HEK293 (cell line): Measurements from ENCODE around the gene KRI1.
"Not testable (repeated sequence)": the region's sequence is repeated elsewhere in the genome, so short reads cannot be mapped to it uniquely, and the experiment has no call there.

Experiments
- CTCF ChIA-PET: fragments of 350-600 bp; formaldehyde crosslinking; extraction: SDS; loops from one replicate; lab custom pipeline; 2021; ENCODE audit warnings: antibody characterized with exemption; lab: Yijun Ruan, JAX
- POLR2A ChIA-PET: fragments of 300-600 bp; formaldehyde crosslinking; extraction: SDS; loops from one replicate; lab custom pipeline; 2020; ENCODE audit warnings: antibody characterized with exemption, inconsistent platforms; lab: Yijun Ruan, JAX
- H3K27ac ChIP-seq: fragments of 200-500 bp; sonication (Bioruptor generic); 2 replicates; pipeline ENCODE4 v1.5.1; 2014; ENCODE audit warnings: low read depth, low read length, control low read depth, inconsistent platforms; ENCODE audit errors: extremely low read depth
- H3K36me3 ChIP-seq, 2 experiments: fragments of 200-500 bp in 1 of 2; sonication (Bioruptor generic) in 1 of 2; 1 replicate in 1 of 2; 2 replicates in 1 of 2; pipeline ENCODE4 v1.5.1; 2014 to 2017; ENCODE audit warnings: inconsistent platforms in 2 of 2, low read length in 2 of 2; ENCODE audit not compliant: control insufficient read depth in 2 of 2, insufficient read depth in 1 of 2
- H3K4me1 ChIP-seq: fragments of 200-500 bp; sonication (Bioruptor generic); 2 replicates; pipeline ENCODE4 v1.5.1; 2014; ENCODE audit warnings: mild to moderate bottlenecking, low read length, inconsistent platforms; ENCODE audit not compliant: control insufficient read depth, insufficient read depth
- H3K4me3 ChIP-seq: 2 replicates; pipeline ENCODE4 v1.5.1; 2011; ENCODE audit warnings: low read depth, mild to moderate bottlenecking, control low read depth, low read length, moderate library complexity
- H3K9me3 ChIP-seq: fragments of 200-500 bp; sonication (Bioruptor generic); 2 replicates; pipeline ENCODE4 v1.5.1; 2014; ENCODE audit warnings: low read depth, low read length, inconsistent platforms; ENCODE audit not compliant: control insufficient read depth, insufficient read depth
- BCL6B ChIP-seq: fragments of 450-650 bp; formaldehyde crosslinking; IDR thresholded peaks from 2 replicates; pipeline ENCODE4 v1.5.1; 2017; ENCODE audit warnings: missing biosample characterization, missing genetic modification characterization
- ELK4 ChIP-seq: IDR thresholded peaks from 2 replicates; pipeline ENCODE4 v1.6.1; 2011; ENCODE audit warnings: mild to moderate bottlenecking, low read depth, low read length, borderline replicate concordance
- HIC1 ChIP-seq: fragments of 450-650 bp; formaldehyde crosslinking; IDR thresholded peaks from 2 replicates; pipeline ENCODE4 v1.5.1; 2016; ENCODE audit warnings: missing biosample characterization, missing genetic modification characterization
- KLF7 ChIP-seq: fragments of 450-650 bp; formaldehyde crosslinking; IDR thresholded peaks from 2 replicates; pipeline ENCODE4 v1.5.1; 2016; ENCODE audit warnings: missing biosample characterization, missing genetic modification characterization, borderline replicate concordance
- YY1 ChIP-seq: fragments of 450-650 bp; formaldehyde crosslinking; IDR thresholded peaks from 2 replicates; pipeline ENCODE4 v1.5.1; 2018; ENCODE audit warnings: missing biosample characterization, missing genetic modification characterization
- ZNF10 ChIP-seq: fragments of 450-650 bp; formaldehyde crosslinking; IDR thresholded peaks from 2 replicates; pipeline ENCODE4 v1.5.1; 2017; ENCODE audit warnings: missing biosample characterization, missing genetic modification characterization
- ZNF132 ChIP-seq: fragments of 450-650 bp; formaldehyde crosslinking; IDR thresholded peaks from 2 replicates; pipeline ENCODE4 v1.5.1; 2017; ENCODE audit warnings: missing biosample characterization, missing genetic modification characterization, borderline replicate concordance
- ZNF16 ChIP-seq: fragments of 450-650 bp; formaldehyde crosslinking; IDR thresholded peaks from 2 replicates; pipeline ENCODE4 v1.5.1; 2016; ENCODE audit warnings: low read depth, missing biosample characterization, missing genetic modification characterization
- ZNF221 ChIP-seq: fragments of 450-650 bp; formaldehyde crosslinking; IDR thresholded peaks from 2 replicates; pipeline ENCODE4 v1.5.1; 2017; ENCODE audit warnings: missing biosample characterization, missing genetic modification characterization, borderline replicate concordance
- ZNF24 ChIP-seq: fragments of 450-650 bp; formaldehyde crosslinking; IDR thresholded peaks from 2 replicates; pipeline ENCODE4 v1.5.1; 2016; ENCODE audit warnings: missing biosample characterization, missing genetic modification characterization
- ZNF366 ChIP-seq: fragments of 450-650 bp; formaldehyde crosslinking; conservative IDR thresholded peaks from 2 replicates; pipeline ENCODE4 v1.5.1; 2016; ENCODE audit warnings: missing biosample characterization, missing genetic modification characterization
- ZNF48 ChIP-seq: fragments of 450-650 bp; formaldehyde crosslinking; IDR thresholded peaks from 2 replicates; pipeline ENCODE4 v1.5.1; 2016; ENCODE audit warnings: missing biosample characterization, missing genetic modification characterization
- ZNF596 ChIP-seq: fragments of 450-650 bp; IDR thresholded peaks from 2 replicates; pipeline ENCODE4 v1.5.0; 2018; ENCODE audit warnings: missing biosample characterization, mild to moderate bottlenecking, missing genetic modification characterization, moderate library complexity
- ZNF629 ChIP-seq: fragments of 450-650 bp; formaldehyde crosslinking; IDR thresholded peaks from 2 replicates; pipeline ENCODE4 v1.5.1; 2017; ENCODE audit warnings: missing biosample characterization, missing genetic modification characterization
- TF ChIP-seq, protein P1 (sequence below): fragments of 450-650 bp; formaldehyde crosslinking; conservative IDR thresholded peaks from 2 replicates; pipeline ENCODE4 v1.5.1; 2016; ENCODE audit warnings: low read depth, missing biosample characterization, missing genetic modification characterization
- TF ChIP-seq, protein P2 (sequence below): fragments of 450-650 bp; formaldehyde crosslinking; IDR thresholded peaks from 2 replicates; pipeline ENCODE4 v1.5.1; 2016; ENCODE audit warnings: missing biosample characterization, missing genetic modification characterization
- TF ChIP-seq, protein P3 (sequence below): fragments of 450-650 bp; formaldehyde crosslinking; IDR thresholded peaks from 2 replicates; pipeline ENCODE4 v1.5.1; 2017; ENCODE audit warnings: missing biosample characterization, missing genetic modification characterization

KRI1 gene

GRCh38 chr19:10574462-10574861 lies 8.7 kb upstream of the KRI1 start (continued):
- TF ChIP-seq, protein P1, sequence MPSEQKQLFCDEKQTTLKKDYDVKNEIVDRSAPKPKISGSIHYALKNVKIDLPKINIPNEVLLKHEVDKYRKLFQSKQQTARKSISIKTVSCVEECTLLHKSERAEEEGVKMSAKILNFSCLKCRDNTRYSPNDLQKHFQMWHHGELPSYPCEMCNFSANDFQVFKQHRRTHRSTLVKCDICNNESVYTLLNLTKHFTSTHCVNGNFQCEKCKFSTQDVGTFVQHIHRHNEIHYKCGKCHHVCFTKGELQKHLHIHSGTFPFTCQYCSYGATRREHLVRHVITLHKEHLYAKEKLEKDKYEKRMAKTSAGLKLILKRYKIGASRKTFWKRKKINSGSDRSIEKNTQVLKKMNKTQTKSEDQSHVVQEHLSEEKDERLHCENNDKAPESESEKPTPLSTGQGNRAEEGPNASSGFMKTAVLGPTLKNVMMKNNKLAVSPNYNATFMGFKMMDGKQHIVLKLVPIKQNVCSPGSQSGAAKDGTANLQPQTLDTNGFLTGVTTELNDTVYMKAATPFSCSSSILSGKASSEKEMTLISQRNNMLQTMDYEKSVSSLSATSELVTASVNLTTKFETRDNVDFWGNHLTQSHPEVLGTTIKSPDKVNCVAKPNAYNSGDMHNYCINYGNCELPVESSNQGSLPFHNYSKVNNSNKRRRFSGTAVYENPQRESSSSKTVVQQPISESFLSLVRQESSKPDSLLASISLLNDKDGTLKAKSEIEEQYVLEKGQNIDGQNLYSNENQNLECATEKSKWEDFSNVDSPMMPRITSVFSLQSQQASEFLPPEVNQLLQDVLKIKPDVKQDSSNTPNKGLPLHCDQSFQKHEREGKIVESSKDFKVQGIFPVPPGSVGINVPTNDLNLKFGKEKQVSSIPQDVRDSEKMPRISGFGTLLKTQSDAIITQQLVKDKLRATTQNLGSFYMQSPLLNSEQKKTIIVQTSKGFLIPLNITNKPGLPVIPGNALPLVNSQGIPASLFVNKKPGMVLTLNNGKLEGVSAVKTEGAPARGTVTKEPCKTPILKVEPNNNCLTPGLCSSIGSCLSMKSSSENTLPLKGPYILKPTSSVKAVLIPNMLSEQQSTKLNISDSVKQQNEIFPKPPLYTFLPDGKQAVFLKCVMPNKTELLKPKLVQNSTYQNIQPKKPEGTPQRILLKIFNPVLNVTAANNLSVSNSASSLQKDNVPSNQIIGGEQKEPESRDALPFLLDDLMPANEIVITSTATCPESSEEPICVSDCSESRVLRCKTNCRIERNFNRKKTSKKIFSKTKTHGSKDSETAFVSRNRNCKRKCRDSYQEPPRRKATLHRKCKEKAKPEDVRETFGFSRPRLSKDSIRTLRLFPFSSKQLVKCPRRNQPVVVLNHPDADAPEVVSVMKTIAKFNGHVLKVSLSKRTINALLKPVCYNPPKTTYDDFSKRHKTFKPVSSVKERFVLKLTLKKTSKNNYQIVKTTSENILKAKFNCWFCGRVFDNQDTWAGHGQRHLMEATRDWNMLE: no peak
- TF ChIP-seq ZNF629 (tag by site-specific recombination): no peak
- no peak for TF ChIP-seq YY1
- no peak for TF ChIP-seq KLF7 (tag by site-specific recombination)
- TF ChIP-seq ZNF366 (tag by site-specific recombination): 0 out of 2 replicates have a peak, but pooled peaks have one; percentile 14
- TF ChIP-seq, all 188 proteins: peak for 3

DNA sequence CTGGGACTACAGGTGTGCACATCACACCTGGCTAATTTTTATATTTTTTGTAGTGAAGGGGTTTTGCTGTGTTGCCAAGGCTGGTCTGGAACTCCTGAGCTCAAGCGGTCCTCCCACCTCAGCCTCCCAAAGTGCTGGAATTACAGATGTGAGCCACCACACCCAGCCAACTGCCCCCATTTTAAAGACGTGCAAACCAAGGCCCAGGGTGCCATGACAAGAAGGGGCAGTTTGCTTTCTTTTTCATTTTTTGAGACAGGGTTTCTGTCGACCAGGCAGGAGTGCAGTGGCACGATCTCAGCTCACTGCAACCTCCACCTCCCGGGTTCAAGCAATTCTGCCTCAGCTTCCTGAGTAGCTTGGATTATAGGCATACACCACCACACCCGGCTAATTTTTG lies 8.0 kb upstream of the KRI1 start:
- POLR2A ChIA-PET: interaction anchor here (1.1 kb wide), 1 partner anchor 71 kb away, joined by 4 read pairs; no protein-coding TSS in a partner anchor
- not testable (repeated sequence) for H3K27ac ChIP-seq, H3K4me3 ChIP-seq, H3K4me1 ChIP-seq, H3K36me3 ChIP-seq, H3K9me3 ChIP-seq
- CTCF ChIA-PET: interaction anchor here (0.6 to 2.3 kb wide), 4 partner anchors 20 to 174 kb away, joined by 3 to 8 read pairs (median 3); no protein-coding TSS in a partner anchor

- peak within 1 kb of the TSS; percentile 75 for H3K27ac ChIP-seq
- peaks cover 13% of the 10 kb centered on the region for H3K4me1 ChIP-seq
- CTCF ChIA-PET: interaction anchor here (0.7 to 5.6 kb wide), 17 partner anchors 9 to 309 kb away, joined by 3 to 28 read pairs (median 4); no protein-coding TSS in a partner anchor
- POLR2A ChIA-PET: interaction anchor here (0.6 to 1.7 kb wide), 3 partner anchors 14 to 66 kb away, joined by 3 to 7 read pairs (median 6); partner anchors contain the start of gene KEAP1
- H3K36me3 ChIP-seq: peaks cover 0 to 4% of the 10 kb centered on the region in 2 experiments; a peak in 2 of 3 replicates
- peak within 1 kb of the TSS; percentile 44 for H3K4me3 ChIP-seq
- no peaks in the 10 kb centered on the region for H3K9me3 ChIP-seq
- TF ChIP-seq ZNF10 (tag by site-specific recombination) (peak; percentile 74; the same call in 1 of the 2 replicates), ZNF221 (tag by site-specific recombination) (no peak), ZNF16 (no peak), BCL6B (tag by site-specific recombination) (no peak), ELK4 (no peak), ZNF24 (peak; percentile 99), HIC1 (tag by site-specific recombination) (peak; percentile 90), ZNF48 (tag by site-specific recombination) (no peak), ZNF596 (no peak), ZNF132 (tag by site-specific recombination) (no peak)
- TF ChIP-seq, protein P2, sequence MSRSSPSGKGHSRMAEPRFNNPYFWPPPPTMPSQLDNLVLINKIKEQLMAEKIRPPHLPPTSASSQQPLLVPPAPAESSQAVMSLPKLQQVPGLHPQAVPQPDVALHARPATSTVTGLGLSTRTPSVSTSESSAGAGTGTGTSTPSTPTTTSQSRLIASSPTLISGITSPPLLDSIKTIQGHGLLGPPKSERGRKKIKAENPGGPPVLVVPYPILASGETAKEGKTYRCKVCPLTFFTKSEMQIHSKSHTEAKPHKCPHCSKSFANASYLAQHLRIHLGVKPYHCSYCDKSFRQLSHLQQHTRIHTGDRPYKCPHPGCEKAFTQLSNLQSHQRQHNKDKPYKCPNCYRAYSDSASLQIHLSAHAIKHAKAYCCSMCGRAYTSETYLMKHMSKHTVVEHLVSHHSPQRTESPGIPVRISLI (tag by site-specific recombination): no peak
- TF ChIP-seq, protein P3, sequence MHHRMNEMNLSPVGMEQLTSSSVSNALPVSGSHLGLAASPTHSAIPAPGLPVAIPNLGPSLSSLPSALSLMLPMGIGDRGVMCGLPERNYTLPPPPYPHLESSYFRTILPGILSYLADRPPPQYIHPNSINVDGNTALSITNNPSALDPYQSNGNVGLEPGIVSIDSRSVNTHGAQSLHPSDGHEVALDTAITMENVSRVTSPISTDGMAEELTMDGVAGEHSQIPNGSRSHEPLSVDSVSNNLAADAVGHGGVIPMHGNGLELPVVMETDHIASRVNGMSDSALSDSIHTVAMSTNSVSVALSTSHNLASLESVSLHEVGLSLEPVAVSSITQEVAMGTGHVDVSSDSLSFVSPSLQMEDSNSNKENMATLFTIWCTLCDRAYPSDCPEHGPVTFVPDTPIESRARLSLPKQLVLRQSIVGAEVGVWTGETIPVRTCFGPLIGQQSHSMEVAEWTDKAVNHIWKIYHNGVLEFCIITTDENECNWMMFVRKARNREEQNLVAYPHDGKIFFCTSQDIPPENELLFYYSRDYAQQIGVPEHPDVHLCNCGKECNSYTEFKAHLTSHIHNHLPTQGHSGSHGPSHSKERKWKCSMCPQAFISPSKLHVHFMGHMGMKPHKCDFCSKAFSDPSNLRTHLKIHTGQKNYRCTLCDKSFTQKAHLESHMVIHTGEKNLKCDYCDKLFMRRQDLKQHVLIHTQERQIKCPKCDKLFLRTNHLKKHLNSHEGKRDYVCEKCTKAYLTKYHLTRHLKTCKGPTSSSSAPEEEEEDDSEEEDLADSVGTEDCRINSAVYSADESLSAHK (tag by site-specific recombination): 0 out of 2 replicates have a peak, but pooled peaks have one; percentile 23
Observed at GRCh38 chr19:10568826-10569651, 3.2 kb upstream of the KRI1 start, which contains the start of gene CDKN2D. CDKN2D (minus strand) TSS chr19:10568979; CDS start chr19:10568653, 326 bp downstream.
